ENCODE data around the gene GFOD1. TPM values are rescaled to one million over a fixed set of nuclear protein-coding genes. Genes with fewer than 3 reads are reported as not detected.
A peak's percentile ranks its signal among the peaks of the same experiment; 100 is the strongest.

The GFOD1 gene
- total and polyA plus RNA-seq, 10 of the 15 experiments (the other 5 are each of a cell fraction or from before 2014, with no cell fraction given) = 6.5 to 41.4 (median 16.0) TPM

GRCh38 chr6:13474360-13474759 lies 13.0 kb downstream of the GFOD1 start:
- in situ Hi-C loops (cut with MboI) (no loop called here), intact Hi-C loops (cut with micrococcal nuclease; ENCODE audit: unreplicated experiment) (loop anchor here (5.0 kb wide), 1 partner anchor 97 kb away; no protein-coding TSS in a partner anchor)
- DNase-seq (ENCODE audit: low read depth, low spot score) (no peak), ATAC-seq (no peak), FAIRE-seq (no peak)
- H3K27me3 ChIP-seq (replicated peaks in 1 of 2; ENCODE audit: control insufficient read depth in 2 of 2, insufficient read depth in 2 of 2, low read length in 1 of 2) = no peaks in the 10 kb centered on the region
- no TSS peak for BruUV-seq (replicated peaks)
- WGBS (ENCODE audit: insufficient coverage, insufficient replicate concordance, low lambda C conversion rate, missing lambda C conversion rate) = 96% methylated on average over 3 of the region's 3 CpGs
- 0 out of 2 replicates have a peak overlapping the region, but pooled peaks have one; percentile 12 for H3K4me2 ChIP-seq (ENCODE audit: control insufficient read depth, insufficient read depth)
- peak overlapping the region; percentile 9; the same call in 1 of the 2 replicates for H3K27ac ChIP-seq (ENCODE audit: control insufficient read depth, insufficient read depth)
- H3K36me3 ChIP-seq (ENCODE audit: control insufficient read depth in 2 of 2, insufficient read depth in 2 of 2, low read length in 1 of 2) = peaks cover 9 to 17% of the 10 kb centered on the region in 2 experiments
- H3K9ac ChIP-seq (ENCODE audit: control insufficient read depth, insufficient read depth, low read length) = no peak overlapping the region
- ChIA-PET SMC1A (ENCODE audit: uncharacterized antibody, unreplicated experiment) (interaction anchor here (1.0 to 2.8 kb wide), 3 partner anchors 9 to 22 kb away, joined by 3 to 17 read pairs (median 3); no protein-coding TSS in a partner anchor), CTCF (interaction anchor here (0.5 to 2.3 kb wide), 3 partner anchors 12 to 36 kb away, joined by 3 to 9 read pairs (median 3); partner anchors contain the start of gene GFOD1), POLR2A (interaction anchor here (1.0 to 2.1 kb wide), 4 partner anchors 10 to 21 kb away, joined by 4 to 8 read pairs (median 5); no protein-coding TSS in a partner anchor), RAD21 (ENCODE audit: unreplicated experiment) (interaction anchor here (0.8 to 1.2 kb wide), 3 partner anchors 11 to 28 kb away, joined by 3 to 4 read pairs (median 3); no protein-coding TSS in a partner anchor)
- no peak for TF ChIP-seq FOXM1 (IDR thresholded peaks at IDR 0.05; ENCODE audit: low read depth, low read length)
- TF ChIP-seq SMAD5 (IDR thresholded peaks at IDR 0.05; ENCODE audit: low read depth) = no peak
- H4K20me1 ChIP-seq (ENCODE audit: control insufficient read depth, insufficient read depth) = no peaks in the 10 kb centered on the region
- no peak overlapping the region for H2AFZ ChIP-seq (ENCODE audit: control insufficient read depth, low read depth, low read length)
- peaks cover 76% of the 10 kb centered on the region for H3K79me2 ChIP-seq (ENCODE audit: control insufficient read depth, insufficient read depth, low read length)
- H3K4me3 ChIP-seq = no peak overlapping the region
- H3K4me1 ChIP-seq (ENCODE audit: control insufficient read depth, insufficient read depth, low read length) = peaks cover 44% of the 10 kb centered on the region
- H3K9me3 ChIP-seq (replicated peaks; ENCODE audit: control insufficient read depth, insufficient read depth, low read length) = peaks cover 5% of the 10 kb centered on the region; the same call in 2 of the 3 replicates

- peaks cover 9 to 20% of the 10 kb centered on the region in 2 experiments for H3K36me3 ChIP-seq (ENCODE audit: control insufficient read depth in 2 of 2, insufficient read depth in 2 of 2, low read length in 1 of 2)
- ATAC-seq (no peak), FAIRE-seq (no peak), DNase-seq (ENCODE audit: low read depth, low spot score) (no peak)
- POLR2A ChIA-PET = interaction anchor here (1.0 to 2.1 kb wide), 5 partner anchors 10 to 46 kb away, joined by 3 to 8 read pairs (median 4); no protein-coding TSS in a partner anchor
- SMC1A ChIA-PET (ENCODE audit: uncharacterized antibody, unreplicated experiment) = interaction anchor here (1.0 to 3.7 kb wide), 6 partner anchors 9 to 45 kb away, joined by 3 to 20 read pairs (median 4); no protein-coding TSS in a partner anchor
- no peaks in the 10 kb centered on the region for H3K27me3 ChIP-seq (replicated peaks in 1 of 2; ENCODE audit: control insufficient read depth in 2 of 2, insufficient read depth in 2 of 2, low read length in 1 of 2)
- H3K4me3 ChIP-seq = no peak overlapping the region
- intact Hi-C loops (cut with micrococcal nuclease; ENCODE audit: unreplicated experiment) = loop anchor here (5.0 kb wide), 1 partner anchor 96 kb away; no protein-coding TSS in a partner anchor
- in situ Hi-C loops (cut with MboI) = no loop called here
- no peaks in the 10 kb centered on the region for H4K20me1 ChIP-seq (ENCODE audit: control insufficient read depth, insufficient read depth)
- BruUV-seq (replicated peaks) = no TSS peak
- CTCF ChIA-PET = interaction anchor here (0.5 to 2.3 kb wide), 4 partner anchors 11 to 35 kb away, joined by 3 to 9 read pairs (median 3); partner anchors contain the start of gene GFOD1
- H3K9ac ChIP-seq (ENCODE audit: control insufficient read depth, insufficient read depth, low read length) = no peak overlapping the region
- RAD21 ChIA-PET (ENCODE audit: unreplicated experiment) = interaction anchor here (0.7 to 1.2 kb wide), 3 partner anchors 11 to 42 kb away, joined by 3 read pairs; no protein-coding TSS in a partner anchor
- H2AFZ ChIP-seq (ENCODE audit: control insufficient read depth, low read depth, low read length) = no peak overlapping the region
- peaks cover 71% of the 10 kb centered on the region for H3K79me2 ChIP-seq (ENCODE audit: control insufficient read depth, insufficient read depth, low read length)
- peaks cover 43% of the 10 kb centered on the region for H3K4me1 ChIP-seq (ENCODE audit: control insufficient read depth, insufficient read depth, low read length)
- no peak overlapping the region for H3K4me2 ChIP-seq (ENCODE audit: control insufficient read depth, insufficient read depth)
- peaks cover 6% of the 10 kb centered on the region; the same call in 2 of the 3 replicates for H3K9me3 ChIP-seq (replicated peaks; ENCODE audit: control insufficient read depth, insufficient read depth, low read length)
- WGBS (ENCODE audit: insufficient coverage, insufficient replicate concordance, low lambda C conversion rate, missing lambda C conversion rate) = 57% methylated on average over 8 of the region's 8 CpGs
- TF ChIP-seq SPI1 (IDR thresholded peaks at IDR 0.05; ENCODE audit: borderline replicate concordance, insufficient read depth, low read depth, low read length) = peak; percentile 11; the same call in 1 of the 2 replicates
- no peak for TF ChIP-seq BCL11A (IDR thresholded peaks at IDR 0.05; ENCODE audit: low read depth, low read length)
- no peak for TF ChIP-seq KLF5 (IDR thresholded peaks at IDR 0.05; ENCODE audit: partially characterized antibody)
- TF ChIP-seq RCOR1 (conservative IDR thresholded peaks at IDR 0.05; ENCODE audit: low read depth, low read length) = no peak
- no peak for TF ChIP-seq ZZZ3 (IDR thresholded peaks at IDR 0.05; ENCODE audit: control insufficient read depth, insufficient read length, low read depth)
- no peak for TF ChIP-seq SUPT20H (IDR thresholded peaks at IDR 0.05; ENCODE audit: borderline replicate concordance, control insufficient read depth, low read depth, low read length)
- TF ChIP-seq BCL3 (IDR thresholded peaks at IDR 0.05; ENCODE audit: borderline replicate concordance, insufficient read depth, low read depth, low read length, poor library complexity, severe bottlenecking) = no peak
- H3K27ac ChIP-seq (ENCODE audit: control insufficient read depth, insufficient read depth) = no peak overlapping the region
Measured at GRCh38 chr6:13473768-13474165, 13.6 kb downstream of the GFOD1 start.

All from GM12878 (cell line).